Measurements from ENCODE around the gene DNMT1. TPM values are rescaled to one million over a fixed set of nuclear protein-coding genes. Genes with fewer than 3 reads are reported as not detected.
"Not testable (repeated sequence)": the region's sequence is repeated elsewhere in the genome, so short reads cannot be mapped to it uniquely, and the experiment has no call there.

DNMT1 gene
- total RNA-seq (100 to 1,000 TPM; 103 to 145 TPM), polyA plus RNA-seq (ENCODE audit: insufficient read depth, low read depth, low replicate concordance) (96.5 TPM)
- long read RNA-seq, donor 1: 0 reads
- long read RNA-seq, donor 2: 0 reads

- H3K4me1 ChIP-seq: peaks cover 6% of the 10 kb centered on the region
- H3K4me3 ChIP-seq: peak within 1 kb of the TSS; percentile 89 to 91
- no peaks in the 10 kb centered on the region for H3K27me3 ChIP-seq
- DNase-seq: peak; percentile 95
- H3K36me3 ChIP-seq (ENCODE audit: low read depth, missing control alignments): no peaks in the 10 kb centered on the region
- H3K9me3 ChIP-seq: no peaks in the 10 kb centered on the region
- intact Hi-C loops (cut with DNase I; ENCODE audit: low total_unique reads): no loop called here
- peak within 1 kb of the TSS; percentile 86 to 89 for H3K27ac ChIP-seq
- peak; percentile 17 for TF ChIP-seq POLR2A (IDR thresholded peaks at IDR 0.05)
- TF ChIP-seq CTCF (IDR thresholded peaks at IDR 0.05): peak in 1 of 3 experiments; percentile 27
- 0 to 1% methylated on average over 10 to 64 of the region's 71 CpGs for WGBS, 2 donors
Measured at GRCh38 chr19:10194500-10195198, at the start of gene DNMT1. Gene DNMT1 (minus strand): TSS chr19:10194953. CDS start chr19:10194899, 54 bp downstream.

GRCh38 chr19:10243606-10244005 lies 48.9 kb upstream of the DNMT1 start:
- H3K4me3 ChIP-seq: no peak overlapping the region

GRCh38 chr19:10241826-10242449 lies 47.2 kb upstream of the DNMT1 start:
- intact Hi-C loops (cut with DNase I; ENCODE audit: low total_unique reads): loop anchor here (10.0 kb wide), 1 partner anchor 127 kb away; the partner anchor contains the start of genes EIF3G and P2RY11
- H3K36me3 ChIP-seq (ENCODE audit: low read depth, missing control alignments); DNase-seq; H3K27me3 ChIP-seq; H3K4me3 ChIP-seq; H3K4me1 ChIP-seq; H3K27ac ChIP-seq; H3K9me3 ChIP-seq: not testable (repeated sequence)
- 94 to 97% methylated on average over 11 of the region's 11 CpGs for WGBS, 2 donors

More at GRCh38 chr19:10243606-10244005, 48.9 kb upstream of the DNMT1 start:
- WGBS, 2 donors: 84 to 97% methylated on average over 6 to 7 of the region's 7 CpGs
- no peak for DNase-seq
- Histone ChIP-seq H3K4me1 (no peaks in the 10 kb centered on the region), H3K9me3 (no peaks in the 10 kb centered on the region), H3K27me3 (no peaks in the 10 kb centered on the region), H3K36me3 (ENCODE audit: low read depth, missing control alignments) (no peaks in the 10 kb centered on the region), H3K27ac (no peak overlapping the region)
- intact Hi-C loops (cut with DNase I; ENCODE audit: low total_unique reads): loop anchor here (10.0 kb wide), 1 partner anchor 129 kb away; the partner anchor contains the start of genes EIF3G and P2RY11
- TF ChIP-seq POLR2A (IDR thresholded peaks at IDR 0.05) (no peak), CTCF (IDR thresholded peaks at IDR 0.05) (no peak)

- no peaks in the 10 kb centered on the region for H3K4me1 ChIP-seq
- WGBS, 2 donors: 72 to 79% methylated on average over 8 to 12 of the region's 12 CpGs
- no peaks in the 10 kb centered on the region for H3K36me3 ChIP-seq (ENCODE audit: low read depth, missing control alignments)
- no peak for DNase-seq
- intact Hi-C loops (cut with DNase I; ENCODE audit: low total_unique reads): loop anchor here (10.0 kb wide), 1 partner anchor 303 kb away; the partner anchor contains the start of gene OLFM2
- no peak overlapping the region for H3K27ac ChIP-seq
- TF ChIP-seq POLR2A (IDR thresholded peaks at IDR 0.05) (no peak), CTCF (IDR thresholded peaks at IDR 0.05) (no peak)
- no peaks in the 10 kb centered on the region for H3K27me3 ChIP-seq
- no peaks in the 10 kb centered on the region for H3K9me3 ChIP-seq
- H3K4me3 ChIP-seq: no peak overlapping the region
Measured at GRCh38 chr19:10238172-10238783, 43.5 kb upstream of the DNMT1 start.

- Histone ChIP-seq H3K9me3 (no peaks in the 10 kb centered on the region), H3K36me3 (ENCODE audit: low read depth, missing control alignments) (no peaks in the 10 kb centered on the region), H3K27ac (no peak overlapping the region), H3K27me3 (no peaks in the 10 kb centered on the region), H3K4me3 (no peak overlapping the region), H3K4me1 (no peaks in the 10 kb centered on the region)
- WGBS, 2 donors: 90 to 95% methylated on average over 6 of the region's 6 CpGs
- no peak for TF ChIP-seq CTCF (IDR thresholded peaks at IDR 0.05)
- no peak for TF ChIP-seq POLR2A (IDR thresholded peaks at IDR 0.05)
- intact Hi-C loops (cut with DNase I; ENCODE audit: low total_unique reads): loop anchor here (10.0 kb wide), 1 partner anchor 303 kb away; the partner anchor contains the start of gene OLFM2
- no peak for DNase-seq
Measured at GRCh38 chr19:10237702-10238101, 42.9 kb upstream of the DNMT1 start.

- DNase-seq; H3K4me1 ChIP-seq; H3K4me3 ChIP-seq; H3K36me3 ChIP-seq (ENCODE audit: low read depth, missing control alignments); H3K9me3 ChIP-seq; H3K27me3 ChIP-seq; H3K27ac ChIP-seq: not testable (repeated sequence)
- intact Hi-C loops (cut with DNase I; ENCODE audit: low total_unique reads): loop anchor here (10.0 kb wide), 1 partner anchor 301 kb away; the partner anchor contains the start of gene OLFM2
- 94 to 97% methylated on average over 7 of the region's 7 CpGs for WGBS, 2 donors
Measured at GRCh38 chr19:10235409-10235808, 40.7 kb upstream of the DNMT1 start.

Data from testis (tissue), 5 donors.